GM12891 (cell line): ENCODE measurements around the gene JAKMIP3.

Experiments used
- PAX5 ChIP-seq: IDR thresholded peaks from 2 replicates; pipeline ENCODE4 v1.6.1; 2011; ENCODE audit warnings: low read length, moderate library complexity, mild to moderate bottlenecking; ENCODE audit not compliant: insufficient read depth, severe bottlenecking
- POLR2A ChIP-seq: IDR thresholded peaks from 2 replicates; pipeline ENCODE4 v1.6.1; 2011; ENCODE audit warnings: low read depth, low read length, control low read depth
- POLR2AphosphoS5 ChIP-seq: IDR thresholded peaks from 2 replicates; pipeline ENCODE4 v1.6.1; 2011; ENCODE audit warnings: low read depth, low read length, control low read depth
- SPI1 ChIP-seq: IDR thresholded peaks from 2 replicates; pipeline ENCODE4 v1.6.1; 2011; ENCODE audit warnings: low read depth, low read length, control low read depth
- TAF1 ChIP-seq: IDR thresholded peaks from 2 replicates; pipeline ENCODE4 v1.6.1; 2011; ENCODE audit warnings: low read depth, low read length, control low read depth

GRCh38 chr10:132066812-132067211 lies 1.1 kb downstream of the JAKMIP3 start:
- TF ChIP-seq POLR2A: no peak
- no peak for TF ChIP-seq POLR2AphosphoS5
- TF ChIP-seq PAX5: no peak
- TF ChIP-seq TAF1: no peak
- no peak for TF ChIP-seq SPI1
